Stimulated activated CD8-positive, alpha-beta memory T cell treated with anti-CD3 and anti-CD28 coated beads, Interleukin-4, amount 100 ng/mL, for 1 hour (primary cell): ENCODE data around the gene PIP5KL1.

ENCODE experiments used
- DNase-seq, 2 donors: peaks; one replicate each; pipeline ENCODE4 v3.0.0-alpha.2; 2020; ENCODE audit warnings: low read depth in 2 of 2, low spot score in 1 of 2

Gene PIP5KL1

DNA sequence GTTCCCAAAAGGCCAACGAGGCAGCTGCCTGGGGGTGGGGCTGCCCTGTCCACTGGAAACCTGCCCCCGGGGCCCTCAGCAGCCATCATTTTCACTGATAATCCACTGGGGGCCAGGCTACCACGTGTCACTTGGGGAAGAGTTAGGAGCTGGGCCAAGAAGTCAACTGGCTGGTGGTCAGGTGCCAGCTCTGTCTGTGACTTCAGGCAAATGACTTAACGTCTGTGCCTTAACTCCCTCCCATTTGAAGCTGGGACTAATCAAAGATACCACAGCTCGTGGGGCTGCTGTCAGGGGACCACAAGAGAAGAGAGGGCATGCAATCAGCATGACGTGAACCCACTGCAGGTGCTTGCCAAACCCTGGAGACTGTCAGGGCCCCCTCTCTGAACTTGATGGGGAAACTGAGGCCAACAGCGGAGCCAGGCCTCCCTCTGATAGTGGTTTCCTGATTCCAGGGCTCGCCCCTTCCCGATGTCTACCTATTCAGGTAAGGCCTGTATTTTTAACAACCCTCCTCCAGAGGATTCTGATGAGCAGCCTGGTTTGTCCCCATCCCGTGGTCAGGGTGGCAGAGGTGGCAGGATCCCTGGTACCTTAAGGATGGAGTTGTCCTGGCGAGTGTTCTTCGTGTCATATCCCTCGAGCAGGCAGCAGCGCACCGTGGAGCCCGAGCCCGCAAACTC lies 19.4 kb upstream of the PIP5KL1 start:
- no peak for DNase-seq

DNA sequence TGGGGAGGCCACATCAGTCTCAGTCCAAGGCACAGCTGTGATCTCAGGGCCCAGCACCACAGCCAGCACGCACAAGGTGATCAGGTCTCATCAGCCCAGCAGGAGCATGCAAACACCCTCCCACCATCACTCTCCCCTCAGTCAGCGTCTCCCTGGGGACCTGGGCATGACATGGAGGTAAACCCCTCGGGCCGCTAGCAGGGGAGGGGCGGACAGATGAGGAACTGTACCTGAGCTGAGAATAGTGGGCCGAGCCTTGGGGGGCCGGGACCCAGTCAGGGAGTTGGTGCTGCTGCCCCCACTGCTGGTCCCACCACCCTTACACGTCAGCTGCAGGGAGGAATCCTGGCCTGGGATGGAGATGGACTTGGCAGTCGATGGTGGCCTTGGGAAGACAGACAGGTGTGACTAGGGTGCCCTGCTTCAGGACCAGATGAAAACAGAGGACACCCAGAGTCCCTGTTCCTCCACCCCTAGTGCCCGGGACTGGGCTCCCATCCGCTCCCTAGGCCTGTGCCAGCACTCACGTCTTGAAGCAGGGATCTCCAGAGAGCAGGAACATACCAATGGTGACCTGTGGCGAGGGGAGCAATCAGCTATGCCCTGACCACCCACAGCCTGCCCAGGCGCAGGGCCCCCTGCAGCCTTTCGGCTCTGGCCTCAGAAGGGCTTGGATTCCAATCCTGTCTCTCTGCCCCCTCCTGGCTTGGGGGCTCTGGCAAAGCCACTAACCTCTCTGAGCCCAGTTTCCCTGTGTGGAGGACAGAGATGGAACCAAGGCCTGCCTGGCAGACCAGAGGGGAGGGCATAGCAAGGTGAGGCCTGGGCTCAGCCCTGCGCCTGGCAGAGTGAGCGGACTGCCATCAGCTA lies 17.5 kb upstream of the PIP5KL1 start:
- DNase-seq = no peak

GRCh38 chr9:127946728-127947127 lies 16.2 kb upstream of the PIP5KL1 start:
- DNase-seq = no peak

DNA sequence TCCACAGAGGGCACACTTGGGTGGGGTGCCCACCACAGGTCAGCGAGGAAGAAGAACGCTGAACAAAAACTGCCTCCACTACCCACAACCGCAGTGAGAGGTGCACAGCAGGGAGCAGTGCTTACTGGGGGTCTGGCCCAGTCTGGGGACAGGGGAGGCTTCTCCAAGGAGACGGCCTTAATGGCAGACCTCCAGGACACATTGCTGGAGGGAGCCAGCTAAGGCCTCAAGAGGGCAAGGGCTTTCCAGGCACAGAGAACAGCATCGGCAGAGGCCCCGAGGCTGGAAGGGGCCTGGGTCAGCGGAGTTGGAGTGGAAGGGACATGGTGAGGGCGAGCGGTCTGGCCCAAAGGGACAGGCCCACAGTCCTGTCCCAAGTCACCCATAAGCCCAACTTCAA lies 15.4 kb upstream of the PIP5KL1 start:
- no peak for DNase-seq

GRCh38 chr9:127945338-127945737 lies 14.8 kb upstream of the PIP5KL1 start:
- no peak for DNase-seq

- DNase-seq = no peak
These were observed 14.1 kb upstream of the PIP5KL1 start for GRCh38 chr9:127944586-127945218.

DNA sequence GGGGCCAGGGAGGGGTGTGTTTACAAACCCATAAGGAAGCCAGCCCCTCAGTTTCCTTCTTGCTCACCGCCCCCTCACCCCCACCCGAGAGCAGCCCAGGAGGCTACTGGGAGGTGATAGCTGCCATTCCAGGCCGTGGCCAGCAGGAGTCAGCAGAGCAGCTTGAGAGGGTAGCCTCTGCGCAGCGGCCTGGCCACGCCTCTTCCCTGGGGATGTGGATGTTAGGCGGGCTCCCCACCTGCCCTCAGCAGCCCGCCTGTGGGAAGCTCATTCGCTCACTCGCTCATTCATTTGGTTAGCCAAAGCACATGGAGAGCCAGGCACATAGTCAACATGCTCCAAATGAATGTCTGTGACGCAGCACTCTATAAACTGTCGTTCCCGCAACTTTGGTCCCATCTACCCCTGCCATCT lies 13.2 kb upstream of the PIP5KL1 start:
- peak; percentile 30 to 57 for DNase-seq

- no peak for DNase-seq
These were observed 12.6 kb upstream of the PIP5KL1 start for GRCh38 chr9:127943011-127943662.

- DNase-seq = no peak
These were observed 11.8 kb upstream of the PIP5KL1 start for GRCh38 chr9:127942216-127943010.

DNA sequence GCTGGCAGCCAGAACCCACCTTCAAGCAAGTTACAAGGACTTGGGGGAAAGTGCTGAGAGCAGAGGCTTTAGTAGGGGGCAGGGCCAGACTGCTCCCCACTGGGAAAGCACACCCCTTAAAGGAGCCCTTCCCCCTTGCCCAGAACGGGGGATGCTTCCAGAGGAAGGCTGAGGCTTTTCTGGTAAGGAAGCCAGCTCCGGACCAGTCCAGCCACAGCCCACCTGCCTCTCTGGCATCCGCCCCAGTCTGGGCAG lies 11.3 kb upstream of the PIP5KL1 start:
- no peak for DNase-seq

GRCh38 chr9:127941062-127941960 lies 10.7 kb upstream of the PIP5KL1 start:
- DNase-seq = no peak

DNA sequence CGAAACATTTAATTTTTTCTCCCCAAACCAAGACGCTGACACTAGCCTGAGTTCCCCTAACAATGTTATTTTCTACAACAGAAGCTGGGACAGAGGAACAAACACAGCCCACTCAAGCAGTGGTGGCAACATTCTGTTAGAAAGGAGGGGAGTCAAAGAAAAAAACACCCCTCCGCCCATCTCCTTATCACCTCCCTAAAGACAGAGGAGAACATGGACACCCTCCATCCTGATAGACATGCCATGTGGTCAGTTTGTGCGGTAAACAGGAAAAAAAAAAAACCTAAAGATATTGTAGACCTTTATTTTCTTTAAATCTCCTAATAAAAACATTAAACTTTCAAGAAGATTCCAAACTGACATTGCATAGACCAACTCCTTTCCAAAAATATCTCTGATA lies 10.0 kb upstream of the PIP5KL1 start:
- no peak for DNase-seq

DNA sequence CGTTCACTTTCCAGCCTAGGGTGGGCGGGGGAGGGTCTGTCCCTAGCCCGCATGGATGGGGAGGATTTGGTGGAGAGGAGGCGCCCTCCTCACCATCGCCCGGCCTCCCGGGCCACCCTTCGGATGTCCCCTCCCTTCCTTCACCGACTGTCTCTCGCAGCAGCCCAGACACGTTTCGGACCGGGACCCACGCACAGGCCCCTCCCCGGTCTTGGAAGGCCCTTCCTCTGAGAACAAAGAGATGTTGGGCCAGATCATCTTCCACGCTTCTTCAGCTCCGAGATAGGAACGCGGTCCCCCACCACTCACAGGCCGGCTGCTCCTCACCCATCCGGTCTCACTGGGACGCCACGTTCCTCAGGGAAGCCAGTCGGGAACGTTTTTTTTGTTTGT lies 7.7 kb upstream of the PIP5KL1 start:
- DNase-seq = no peak

DNA sequence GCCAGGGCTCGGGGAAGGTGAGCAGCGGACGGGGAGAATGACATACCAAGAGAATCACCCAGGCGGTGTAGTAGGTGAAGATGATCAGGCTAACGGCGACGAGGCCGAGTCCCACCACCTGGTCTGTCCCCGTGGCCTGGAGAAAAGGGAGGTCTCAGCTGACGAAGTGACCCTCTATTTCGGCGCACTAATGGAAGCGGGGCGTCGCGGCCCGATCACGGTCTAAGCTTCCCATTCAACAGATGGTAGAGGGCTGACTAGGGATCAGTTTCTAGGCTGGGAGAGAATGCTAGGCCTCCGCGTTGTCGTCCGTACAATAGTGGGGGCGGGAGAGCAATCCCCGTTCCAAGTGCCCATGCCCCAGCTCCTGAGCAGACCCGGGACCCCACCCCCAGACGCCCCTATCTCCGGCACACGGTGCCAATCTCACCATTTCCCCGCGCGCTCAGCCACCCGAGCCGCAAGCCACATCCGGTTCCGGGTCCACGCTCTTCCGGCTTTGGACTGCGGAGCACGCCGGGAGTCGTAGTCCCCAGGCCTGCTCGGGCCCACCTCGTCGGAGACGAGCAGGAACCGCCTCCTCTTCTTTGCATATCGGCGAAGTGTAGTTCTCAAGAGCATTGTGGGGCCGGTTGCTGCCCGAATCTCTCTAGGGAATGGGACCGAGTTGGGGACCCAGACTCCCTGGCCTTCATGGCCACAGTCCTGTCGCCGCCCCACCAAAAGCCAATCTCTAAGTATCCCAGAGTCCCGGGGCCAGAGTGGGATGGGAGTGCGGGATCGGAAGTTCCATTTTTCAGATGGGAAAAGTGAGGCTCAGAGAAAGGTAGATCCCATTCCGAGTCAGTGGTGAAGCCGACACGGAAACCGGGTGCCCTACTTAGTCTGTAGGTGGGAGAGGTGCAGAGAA lies 7.1 kb upstream of the PIP5KL1 start, which contains the start of gene DPM2:
Gene DPM2, minus strand, starts transcription at position 467 of the 910 bp plus-strand sequence. Its CDS starts 34 bp downstream, at position 433.
- peak; percentile 50 to 65 for DNase-seq

DNA sequence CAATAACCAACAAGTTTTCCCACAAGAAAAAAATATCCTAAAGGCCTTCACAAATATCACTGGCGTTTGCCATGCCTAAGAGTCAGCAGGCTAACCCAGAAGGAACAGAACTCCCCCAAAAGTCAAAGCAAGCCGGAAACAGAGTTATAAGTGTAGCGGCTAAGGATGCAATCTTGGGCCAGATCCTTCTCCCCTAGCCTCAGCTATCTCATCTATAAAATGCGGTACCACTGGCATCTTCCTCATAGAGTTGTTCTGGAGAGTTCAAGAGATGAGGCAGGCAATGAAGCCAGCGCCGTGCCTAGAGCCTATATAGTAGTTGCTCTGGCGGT lies 6.4 kb upstream of the PIP5KL1 start:
- no peak for DNase-seq

DNA sequence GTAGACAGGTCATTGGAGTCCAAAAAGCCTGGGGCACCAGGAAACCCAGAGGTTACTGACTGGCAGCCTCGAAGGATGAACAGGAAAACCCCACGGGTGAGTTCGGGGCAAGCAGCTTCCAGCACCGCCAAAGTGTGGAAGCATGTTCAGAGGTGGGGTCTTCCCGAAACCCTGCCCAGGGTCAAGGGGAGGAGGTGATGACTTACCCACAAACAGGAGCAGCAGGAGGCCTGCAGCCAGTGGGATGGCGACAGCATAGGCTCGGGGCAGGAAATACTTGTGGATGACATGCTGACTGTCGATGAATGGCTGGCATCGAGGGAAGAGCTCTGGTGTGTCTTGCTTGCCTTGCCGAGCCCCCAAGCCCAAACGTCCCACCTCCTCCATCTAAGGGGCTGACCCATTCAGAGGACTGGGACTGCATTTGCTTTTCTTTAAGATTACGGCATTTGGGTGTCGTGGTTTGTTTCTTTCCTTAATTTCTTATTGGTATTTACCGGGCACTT lies 5.8 kb upstream of the PIP5KL1 start:
- no peak for DNase-seq

DNA sequence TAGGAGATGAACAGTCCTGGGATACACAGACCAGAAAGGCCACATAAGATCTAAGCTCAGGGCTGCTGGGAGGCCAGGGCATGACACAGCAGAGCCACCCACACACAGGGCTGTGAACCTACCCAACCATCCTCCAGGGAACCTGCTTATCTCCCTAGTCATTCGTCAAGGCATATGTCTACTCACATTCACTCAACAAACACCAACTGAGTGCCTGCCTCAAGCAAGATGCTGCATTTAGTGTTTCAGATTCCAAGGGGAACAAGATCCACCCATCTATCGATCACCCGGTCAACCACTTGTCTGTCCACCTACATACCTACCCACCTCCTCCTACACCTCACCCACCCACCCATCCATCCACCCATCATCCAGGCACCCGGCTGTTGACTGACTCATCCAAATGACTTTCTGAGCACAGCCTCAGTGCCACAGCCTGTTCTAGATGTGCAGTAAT lies 5.2 kb upstream of the PIP5KL1 start:
- no peak for DNase-seq

- no peak for DNase-seq
These were observed 4.4 kb upstream of the PIP5KL1 start for GRCh38 chr9:127934986-127935385.

DNA sequence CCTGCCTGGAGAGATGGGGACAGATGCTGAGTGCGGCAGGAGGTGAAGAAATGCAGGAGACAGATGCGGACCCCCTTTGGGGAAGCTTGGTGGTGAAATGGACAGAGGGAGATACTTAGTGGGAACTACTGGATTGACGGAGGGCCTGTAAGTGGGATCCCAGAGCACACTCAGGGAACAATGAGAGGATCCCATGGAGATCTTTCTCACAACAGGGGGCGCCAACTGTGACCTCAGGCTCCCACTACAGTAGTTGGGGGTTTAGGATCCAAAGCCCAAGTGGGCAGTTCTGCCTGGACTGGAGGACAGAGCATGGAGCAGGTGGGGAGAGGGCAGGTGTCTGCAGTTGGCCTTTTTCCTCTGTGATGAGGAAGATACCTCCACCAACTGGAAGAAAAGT lies 3.7 kb upstream of the PIP5KL1 start:
- no peak for DNase-seq
